ENCODE results near the gene ADGRG4. TPM values are rescaled to one million over a fixed set of nuclear protein-coding genes. Genes with fewer than 3 reads are reported as not detected.
"Not testable (repeated sequence)": the region's sequence is repeated elsewhere in the genome, so short reads cannot be mapped to it uniquely, and the experiment has no call there.

The ADGRG4 gene
- total RNA-seq, 2 donors from 2014 or later: 0.23 TPM; not detected in 1

- Histone ChIP-seq H3K4me1 (replicated peaks) (no peaks in the 10 kb centered on the region), H3K36me3 (no peaks in the 10 kb centered on the region), H3K27me3 (replicated peaks; ENCODE audit: insufficient read depth) (no peaks in the 10 kb centered on the region), H3K9me3 (no peaks in the 10 kb centered on the region), H3K4me3 (no peak overlapping the region), H3K27ac (no peak overlapping the region)
- intact Hi-C loops (cut with DNase I): no loop called here
- DNase-seq (ENCODE audit: low spot score): no peak
- WGBS: 90% methylated on average over 3 of the region's 3 CpGs
- TF ChIP-seq, protein P1, sequence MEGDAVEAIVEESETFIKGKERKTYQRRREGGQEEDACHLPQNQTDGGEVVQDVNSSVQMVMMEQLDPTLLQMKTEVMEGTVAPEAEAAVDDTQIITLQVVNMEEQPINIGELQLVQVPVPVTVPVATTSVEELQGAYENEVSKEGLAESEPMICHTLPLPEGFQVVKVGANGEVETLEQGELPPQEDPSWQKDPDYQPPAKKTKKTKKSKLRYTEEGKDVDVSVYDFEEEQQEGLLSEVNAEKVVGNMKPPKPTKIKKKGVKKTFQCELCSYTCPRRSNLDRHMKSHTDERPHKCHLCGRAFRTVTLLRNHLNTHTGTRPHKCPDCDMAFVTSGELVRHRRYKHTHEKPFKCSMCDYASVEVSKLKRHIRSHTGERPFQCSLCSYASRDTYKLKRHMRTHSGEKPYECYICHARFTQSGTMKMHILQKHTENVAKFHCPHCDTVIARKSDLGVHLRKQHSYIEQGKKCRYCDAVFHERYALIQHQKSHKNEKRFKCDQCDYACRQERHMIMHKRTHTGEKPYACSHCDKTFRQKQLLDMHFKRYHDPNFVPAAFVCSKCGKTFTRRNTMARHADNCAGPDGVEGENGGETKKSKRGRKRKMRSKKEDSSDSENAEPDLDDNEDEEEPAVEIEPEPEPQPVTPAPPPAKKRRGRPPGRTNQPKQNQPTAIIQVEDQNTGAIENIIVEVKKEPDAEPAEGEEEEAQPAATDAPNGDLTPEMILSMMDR (IDR thresholded peaks at IDR 0.05): no peak
- TF ChIP-seq POLR2AphosphoS5 (IDR thresholded peaks at IDR 0.05): no peak
- no peak for TF ChIP-seq POLR2A (IDR thresholded peaks at IDR 0.05)
These were observed 137.4 kb downstream of the ADGRG4 start for GRCh38 chrX:136438192-136438591.

- H3K27me3 ChIP-seq (replicated peaks; ENCODE audit: insufficient read depth); DNase-seq (ENCODE audit: low spot score); intact Hi-C loops (cut with DNase I); H3K9me3 ChIP-seq; H3K36me3 ChIP-seq; H3K4me3 ChIP-seq; H3K27ac ChIP-seq; H3K4me1 ChIP-seq (replicated peaks): not testable (repeated sequence)
- WGBS: 71% methylated on average over 18 of the region's 18 CpGs
These were observed 144.9 kb downstream of the ADGRG4 start for GRCh38 chrX:136445674-136446073.

DNA sequence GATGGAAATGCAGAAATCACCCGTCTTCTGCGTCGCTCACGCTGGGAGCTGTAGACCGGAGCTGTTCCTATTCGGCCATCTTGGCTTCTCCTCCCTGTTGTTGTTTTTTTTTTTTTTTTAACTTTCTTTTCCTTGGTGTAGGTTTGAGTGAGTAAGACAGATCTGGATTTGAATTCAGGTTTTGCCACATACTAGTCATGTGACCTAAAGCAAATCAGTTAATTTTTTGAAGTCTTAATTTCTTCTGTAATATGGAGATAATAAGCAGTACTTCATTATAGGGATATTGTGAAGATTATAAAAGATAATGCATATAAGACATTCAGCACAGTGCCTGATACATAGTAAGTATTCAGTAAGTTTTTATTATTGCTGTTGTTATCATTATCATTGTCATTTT is 145.4 kb downstream of the ADGRG4 start:
- Histone ChIP-seq H3K27me3 (replicated peaks; ENCODE audit: insufficient read depth) (no peaks in the 10 kb centered on the region), H3K4me3 (no peak overlapping the region), H3K4me1 (replicated peaks) (no peaks in the 10 kb centered on the region), H3K36me3 (no peaks in the 10 kb centered on the region), H3K9me3 (no peaks in the 10 kb centered on the region), H3K27ac (no peak overlapping the region)
- intact Hi-C loops (cut with DNase I): no loop called here
- WGBS: 98% methylated on average over 6 of the region's 6 CpGs
- TF ChIP-seq, protein P1 (IDR thresholded peaks at IDR 0.05): no peak
- no peak for TF ChIP-seq POLR2A (IDR thresholded peaks at IDR 0.05)
- no peak for TF ChIP-seq POLR2AphosphoS5 (IDR thresholded peaks at IDR 0.05)
- no peak for DNase-seq (ENCODE audit: low spot score)

DNA sequence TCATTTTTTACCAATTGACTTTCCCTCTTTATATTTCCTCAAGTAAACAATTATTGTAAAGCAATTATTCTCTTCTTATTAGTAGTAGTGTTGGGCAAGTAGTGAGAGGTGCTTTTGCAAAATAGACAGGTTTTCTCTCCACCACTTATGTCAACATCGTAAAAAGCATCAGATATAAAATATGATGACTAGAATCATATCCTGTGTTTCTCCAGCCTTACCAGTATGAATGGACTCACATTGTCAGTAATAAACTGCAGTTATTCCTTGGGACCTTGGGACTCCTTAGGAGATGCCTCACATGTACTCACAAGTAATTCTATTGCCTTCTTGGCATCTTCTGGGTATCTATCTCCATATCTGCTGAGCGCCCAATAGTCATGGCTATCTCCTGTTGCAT is 146.5 kb downstream of the ADGRG4 start:
- no peak for TF ChIP-seq POLR2A (IDR thresholded peaks at IDR 0.05)
- 100% methylated on average over 2 of the region's 2 CpGs for WGBS
- Histone ChIP-seq H3K4me3 (no peak overlapping the region), H3K27me3 (replicated peaks; ENCODE audit: insufficient read depth) (no peaks in the 10 kb centered on the region), H3K36me3 (no peaks in the 10 kb centered on the region), H3K4me1 (replicated peaks) (no peaks in the 10 kb centered on the region), H3K9me3 (no peaks in the 10 kb centered on the region), H3K27ac (no peak overlapping the region)
- no peak for DNase-seq (ENCODE audit: low spot score)
- intact Hi-C loops (cut with DNase I): no loop called here

DNA sequence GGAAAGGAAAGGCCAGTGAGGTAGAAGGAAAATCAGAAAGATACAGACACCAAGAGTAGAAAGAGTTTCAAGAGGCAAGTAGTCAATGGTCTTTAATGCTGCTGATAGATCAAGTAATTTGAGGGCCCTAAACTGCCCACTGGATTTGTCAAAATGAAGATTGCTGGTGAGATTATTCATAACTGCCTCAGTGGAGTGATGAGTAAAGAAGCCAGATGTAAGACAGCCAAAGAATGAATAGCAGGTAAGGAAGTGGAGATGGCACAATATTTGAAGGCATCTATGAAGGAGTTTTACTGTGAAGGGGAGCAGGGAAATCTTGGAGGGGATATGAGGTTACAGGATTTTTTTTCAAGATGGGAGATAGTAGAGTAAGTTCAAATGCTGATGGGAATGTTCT is 147.2 kb downstream of the ADGRG4 start:
- Histone ChIP-seq H3K9me3 (no peaks in the 10 kb centered on the region), H3K4me3 (no peak overlapping the region), H3K27me3 (replicated peaks; ENCODE audit: insufficient read depth) (no peaks in the 10 kb centered on the region), H3K27ac (no peak overlapping the region), H3K36me3 (no peaks in the 10 kb centered on the region), H3K4me1 (replicated peaks) (no peaks in the 10 kb centered on the region)
- TF ChIP-seq POLR2AphosphoS5 (IDR thresholded peaks at IDR 0.05) (no peak), POLR2A (IDR thresholded peaks at IDR 0.05) (no peak)
- TF ChIP-seq, protein P1 (IDR thresholded peaks at IDR 0.05): no peak
- intact Hi-C loops (cut with DNase I): no loop called here
- DNase-seq (ENCODE audit: low spot score): no peak

GRCh38 chrX:136450050-136450830 is 149.5 kb downstream of the ADGRG4 start:
- no peak overlapping the region for H3K4me3 ChIP-seq
- no peak for DNase-seq (ENCODE audit: low spot score)
- no peaks in the 10 kb centered on the region for H3K9me3 ChIP-seq
- H3K4me1 ChIP-seq (replicated peaks): no peaks in the 10 kb centered on the region
- H3K27me3 ChIP-seq (replicated peaks; ENCODE audit: insufficient read depth): no peaks in the 10 kb centered on the region
- WGBS: 59% methylated on average over 8 of the region's 8 CpGs
- intact Hi-C loops (cut with DNase I): no loop called here
- TF ChIP-seq POLR2A (IDR thresholded peaks at IDR 0.05) (no peak), POLR2AphosphoS5 (IDR thresholded peaks at IDR 0.05) (no peak)
- TF ChIP-seq, protein P1 (IDR thresholded peaks at IDR 0.05): no peak
- H3K36me3 ChIP-seq: no peaks in the 10 kb centered on the region
- H3K27ac ChIP-seq: no peak overlapping the region

Measured in prostate gland (tissue), 2 donors.